ENCODE measurements around the gene NDUFB2.
"Not testable (repeated sequence)": the region's sequence is repeated elsewhere in the genome, so short reads cannot be mapped to it uniquely, and the experiment has no call there.

NDUFB2 gene

DNA sequence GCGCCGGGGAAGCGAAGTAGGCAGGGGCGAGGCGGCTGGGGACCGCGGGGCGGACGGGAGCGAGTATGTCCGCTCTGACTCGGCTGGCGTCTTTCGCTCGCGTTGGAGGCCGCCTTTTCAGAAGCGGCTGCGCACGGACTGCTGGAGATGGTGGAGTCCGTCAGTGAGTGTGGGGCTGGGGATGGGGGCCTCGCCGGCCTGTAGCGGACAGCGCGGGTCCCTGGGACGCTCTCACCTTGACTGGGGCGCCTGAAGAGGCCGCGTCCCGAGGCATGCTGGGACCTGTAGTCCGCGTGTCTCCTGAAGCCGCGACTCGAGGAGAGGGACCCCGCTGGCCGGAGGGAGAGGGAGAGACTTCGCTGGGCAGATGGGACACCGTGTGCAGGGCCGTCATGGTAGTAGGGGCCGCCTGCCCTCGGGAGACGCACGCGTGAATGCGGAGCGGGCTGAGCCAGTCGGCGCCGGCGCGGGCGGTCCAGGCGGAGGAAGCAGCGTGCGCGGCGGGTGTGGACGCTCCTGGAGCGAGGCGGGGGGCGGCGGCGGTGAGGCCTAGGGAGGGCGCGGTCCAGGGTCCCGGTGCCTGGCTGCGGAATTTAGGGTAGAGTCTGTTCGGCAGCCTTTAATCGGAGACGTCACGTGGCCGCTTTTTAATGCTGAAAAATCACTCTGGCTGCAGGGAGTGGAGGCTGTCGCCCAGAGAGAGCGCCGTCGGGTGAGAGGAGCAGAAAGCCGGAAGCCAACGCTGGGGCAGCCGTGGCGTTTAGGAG, at the start of gene NDUFB2:
Gene NDUFB2, plus strand, starts transcription at position 29 of the 767 bp plus-strand sequence. Its CDS starts 37 bp downstream, at position 66.
- DNase-seq, result peak; percentile 57

DNA sequence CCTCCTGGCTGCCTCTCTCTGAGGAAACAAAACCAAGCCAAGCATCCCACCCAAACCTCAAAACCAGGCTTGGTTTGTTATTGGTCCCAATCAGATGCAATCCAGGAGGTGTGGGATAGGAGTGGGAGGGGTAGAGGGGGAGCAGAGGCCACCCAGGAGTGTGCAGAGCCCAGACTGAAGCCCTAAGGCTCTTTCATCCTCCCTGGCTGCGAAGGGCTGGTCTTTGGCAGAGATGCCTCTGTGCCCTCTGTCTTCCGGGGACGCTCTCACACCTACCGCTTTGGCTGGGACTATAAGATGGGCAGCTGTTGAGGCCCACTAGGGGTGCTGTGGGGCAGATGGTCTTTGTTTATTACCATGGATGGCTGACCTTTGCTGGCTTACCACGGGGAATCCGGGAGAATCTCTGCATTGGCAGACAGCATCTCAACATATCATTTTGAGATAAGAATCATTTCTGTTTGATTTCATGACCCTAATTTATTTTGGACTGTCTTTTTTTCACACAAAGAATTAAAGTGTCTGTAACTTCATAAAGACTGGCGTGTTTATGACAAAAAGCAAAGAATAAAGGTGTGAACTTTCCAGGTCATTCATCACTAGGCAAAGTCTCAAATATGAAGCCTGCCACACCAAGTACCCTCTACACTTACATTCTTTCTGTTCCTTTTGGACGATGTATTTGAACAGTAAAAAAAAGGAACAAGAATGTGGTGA, 49.4 kb upstream of the NDUFB2 start:
- peak; percentile 62 for DNase-seq

DNA sequence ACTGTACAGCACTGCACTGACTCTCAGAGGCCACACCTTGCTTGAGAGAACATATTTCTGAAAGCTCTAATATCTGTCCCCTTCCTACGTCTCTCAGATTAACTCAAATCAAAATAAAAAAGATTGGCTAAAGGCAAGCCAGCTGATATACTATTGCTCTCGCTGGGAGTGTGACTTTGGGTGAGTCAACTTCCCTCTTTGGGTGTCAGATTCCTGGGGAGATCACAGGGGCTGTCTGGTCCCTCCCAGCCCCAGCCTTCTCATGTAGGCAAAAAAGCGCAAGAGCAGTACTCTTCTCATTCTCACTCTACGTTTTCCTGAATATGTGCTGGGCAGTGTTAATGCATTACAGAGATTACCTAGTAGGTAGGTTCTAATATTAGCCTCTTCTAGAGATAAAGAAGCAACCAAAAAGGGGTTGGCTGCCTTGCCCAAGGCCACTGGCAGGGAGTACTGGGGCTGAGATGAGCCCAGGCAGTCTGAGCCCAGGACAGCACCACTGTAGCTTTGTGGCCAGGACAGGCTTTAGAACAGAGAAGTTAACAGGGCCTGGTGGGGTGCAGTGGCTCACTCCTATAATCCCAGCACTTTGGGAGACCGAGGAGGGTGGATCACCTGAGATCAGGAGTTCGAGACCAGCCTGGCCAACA, 46.8 kb upstream of the NDUFB2 start:
- DNase-seq, result no peak

GRCh38 chr7:140650367-140650766, 46.1 kb upstream of the NDUFB2 start:
- DNase-seq, result no peak

DNA sequence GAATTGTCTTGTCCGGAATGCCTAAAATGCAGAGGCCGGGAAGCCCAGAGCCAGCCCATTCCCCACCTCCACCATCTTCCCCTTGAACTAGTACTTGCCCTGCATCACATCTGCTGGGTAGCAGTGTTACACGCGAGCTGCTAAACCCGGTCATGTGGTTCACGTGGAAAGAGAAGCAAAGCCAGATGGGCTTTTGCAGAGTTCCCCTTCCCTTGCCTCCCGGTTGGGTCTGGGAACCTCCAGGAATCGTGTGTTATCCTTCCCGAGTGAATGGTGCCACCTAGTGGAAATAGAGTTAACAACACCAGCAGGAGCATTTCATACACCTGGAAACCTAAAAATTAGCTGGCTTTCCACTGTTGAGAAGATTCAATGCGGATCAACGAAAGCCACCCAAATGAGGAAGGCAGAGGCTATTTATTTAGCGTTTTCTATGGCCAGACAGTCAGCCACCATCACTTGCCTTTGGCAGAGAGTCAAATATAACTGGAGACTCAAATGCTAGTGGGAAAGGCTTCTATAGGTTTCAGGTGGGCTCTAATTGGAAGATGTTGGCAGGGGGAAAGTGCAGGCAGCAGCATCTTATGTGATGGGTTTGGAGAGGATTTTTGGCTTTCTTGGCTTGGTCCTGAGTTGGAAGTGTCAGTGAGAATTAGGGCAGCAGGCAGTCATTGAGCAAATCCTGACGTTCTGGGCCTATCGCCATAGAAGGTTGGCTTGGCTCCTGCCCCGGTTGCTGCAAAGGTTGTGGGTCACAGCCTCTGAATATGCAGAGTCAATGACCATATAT, 43.0 kb upstream of the NDUFB2 start:
- peak; percentile 68 for DNase-seq

- DNase-seq, result no peak
Observed at GRCh38 chr7:140654109-140654387, 42.5 kb upstream of the NDUFB2 start.

DNA sequence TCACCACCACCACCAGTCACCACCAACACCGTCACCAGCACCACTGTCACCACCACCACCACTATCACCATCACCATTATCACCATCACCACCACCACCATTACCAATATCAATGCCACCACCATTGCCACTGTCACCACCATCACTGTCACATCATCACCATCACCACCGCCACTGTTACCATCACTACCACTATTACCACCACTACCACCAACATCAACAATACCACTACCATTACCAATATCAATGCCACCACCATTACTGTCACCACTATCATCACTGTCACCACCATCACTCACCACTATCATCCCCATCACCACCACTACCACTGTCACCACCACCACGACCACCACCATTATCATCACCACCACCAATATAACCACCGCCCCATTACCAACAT, 41.8 kb upstream of the NDUFB2 start:
- no peak for DNase-seq

DNA sequence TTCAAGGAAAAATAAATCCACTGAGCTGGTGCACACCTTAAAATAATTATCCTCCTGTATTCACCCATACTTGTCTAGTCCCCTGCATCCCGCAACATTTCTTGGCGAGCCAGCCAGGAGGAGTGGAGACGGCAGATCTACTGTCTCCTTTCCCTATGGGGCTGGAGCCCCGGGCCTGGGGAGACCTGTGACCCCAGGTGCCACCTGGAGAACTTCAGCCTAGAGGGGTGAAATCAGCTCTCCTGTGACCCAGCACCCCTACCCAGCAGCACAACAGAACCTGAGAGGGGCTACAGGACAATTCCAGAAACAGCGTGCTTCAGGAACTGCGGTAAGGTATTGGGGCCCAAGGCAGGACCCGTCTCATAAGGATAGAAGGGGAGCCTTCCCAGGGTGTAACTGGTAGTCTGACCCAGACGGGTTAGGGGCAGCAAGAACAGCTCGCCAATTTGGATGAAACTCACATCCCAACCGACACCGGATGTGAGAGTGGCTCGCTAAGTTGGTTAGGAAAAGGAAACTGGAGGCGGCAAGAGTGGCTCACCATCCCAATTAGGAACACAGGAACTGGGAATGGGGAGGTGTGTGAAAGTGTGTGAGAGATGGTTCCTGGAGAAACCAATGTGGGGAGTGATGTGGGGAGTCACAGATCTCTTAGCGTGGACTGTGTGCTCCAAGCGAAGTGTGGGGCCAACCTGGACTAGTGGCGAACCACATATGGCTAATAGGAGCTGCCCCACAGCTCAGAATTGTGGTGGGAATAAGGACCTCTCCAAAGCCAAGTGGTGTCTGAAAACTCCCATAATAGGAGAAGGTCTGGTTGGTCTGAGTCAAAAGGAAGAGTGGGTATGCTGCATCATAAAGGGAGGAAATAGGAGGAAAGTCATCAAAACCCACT, 40.7 kb upstream of the NDUFB2 start:
- no peak for DNase-seq

- DNase-seq, result no peak
Observed at GRCh38 chr7:140656548-140657515, 39.7 kb upstream of the NDUFB2 start.

DNA sequence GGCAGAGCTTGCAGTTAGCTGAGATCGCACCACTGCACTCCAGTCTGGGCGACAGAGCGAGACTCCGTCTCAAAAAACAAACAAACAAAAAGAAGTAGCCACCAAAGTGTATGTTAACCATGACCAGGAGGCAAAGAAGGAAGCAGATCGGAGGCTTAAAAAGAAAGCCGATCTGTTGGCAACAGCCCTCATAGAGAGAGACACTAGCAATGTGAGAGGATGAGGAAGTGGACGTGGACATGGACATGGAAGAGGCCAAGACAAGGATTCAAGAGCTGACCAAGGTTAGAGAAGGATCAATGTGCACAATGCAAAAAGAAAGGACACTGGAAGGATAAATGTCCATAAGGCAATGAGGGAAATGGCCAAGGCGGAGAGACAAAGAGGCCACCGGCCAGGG, 38.6 kb upstream of the NDUFB2 start:
- no peak for DNase-seq

DNA sequence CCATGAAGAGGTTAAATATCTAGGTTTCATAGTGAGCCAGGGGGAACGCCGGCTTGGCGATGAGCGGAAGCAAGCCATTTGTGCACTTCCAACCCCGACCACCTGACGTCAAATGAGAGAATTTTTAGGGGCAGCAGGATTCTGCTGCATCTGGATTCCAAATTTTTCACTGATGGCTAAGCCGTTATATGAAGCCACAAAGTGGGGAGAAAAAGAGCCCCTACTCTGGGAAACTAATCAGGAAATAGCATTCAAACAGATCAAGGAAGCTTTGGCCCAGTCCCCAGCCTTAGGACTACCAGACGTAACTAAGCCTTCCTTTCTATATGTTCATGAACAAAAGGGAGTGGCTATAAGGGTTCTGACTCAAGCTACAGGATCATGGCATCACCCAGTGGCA, 36.7 kb upstream of the NDUFB2 start:
- no peak for DNase-seq

DNA sequence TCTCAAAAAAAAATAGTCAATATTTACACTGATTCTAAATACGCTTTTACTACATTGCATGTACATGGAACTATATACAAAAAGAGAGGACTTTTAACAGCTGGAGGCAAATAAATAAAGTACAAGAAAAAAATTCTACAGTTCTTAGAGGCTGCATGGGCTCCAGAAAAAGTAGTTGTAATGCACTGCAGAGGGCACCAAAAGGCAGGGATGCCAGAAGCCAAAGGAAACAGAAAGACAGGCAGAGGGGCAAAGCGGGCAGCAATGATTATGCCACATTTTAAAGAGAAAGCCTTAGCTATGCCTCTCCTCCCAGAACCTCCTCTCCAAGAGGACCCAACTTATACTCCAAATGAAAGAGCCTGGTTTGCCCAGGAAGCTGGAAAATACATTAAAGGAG, 35.4 kb upstream of the NDUFB2 start:
- no peak for DNase-seq

DNA sequence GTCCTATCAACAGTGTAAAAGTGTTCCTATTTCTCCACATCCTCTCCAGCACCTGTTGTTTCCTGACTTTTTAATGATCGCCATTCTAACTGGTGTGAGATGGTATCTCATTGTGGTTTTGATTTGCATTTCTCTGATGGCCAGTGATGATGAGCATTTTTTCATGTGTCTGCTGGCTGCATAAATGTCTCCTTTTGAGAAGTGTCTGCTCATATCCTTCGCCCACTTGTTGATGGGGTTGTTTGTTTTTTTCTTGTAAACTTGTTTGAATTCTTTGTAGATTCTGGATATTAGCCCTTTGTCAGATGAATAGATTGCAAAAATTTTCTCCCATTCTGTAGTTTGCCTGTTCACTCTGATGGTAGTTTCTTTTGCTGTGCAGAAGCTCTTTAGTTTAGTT, 33.6 kb upstream of the NDUFB2 start:
- not testable (repeated sequence) for DNase-seq

- DNase-seq, result no peak
Observed at GRCh38 chr7:140667476-140667875, 29.0 kb upstream of the NDUFB2 start.

GRCh38 chr7:140668641-140669040, 27.9 kb upstream of the NDUFB2 start:
- no peak for DNase-seq

- DNase-seq, result no peak
Observed at GRCh38 chr7:140669352-140669751, 27.2 kb upstream of the NDUFB2 start.

GRCh38 chr7:140669862-140670261, 26.6 kb upstream of the NDUFB2 start:
- DNase-seq, result not testable (repeated sequence)

DNA sequence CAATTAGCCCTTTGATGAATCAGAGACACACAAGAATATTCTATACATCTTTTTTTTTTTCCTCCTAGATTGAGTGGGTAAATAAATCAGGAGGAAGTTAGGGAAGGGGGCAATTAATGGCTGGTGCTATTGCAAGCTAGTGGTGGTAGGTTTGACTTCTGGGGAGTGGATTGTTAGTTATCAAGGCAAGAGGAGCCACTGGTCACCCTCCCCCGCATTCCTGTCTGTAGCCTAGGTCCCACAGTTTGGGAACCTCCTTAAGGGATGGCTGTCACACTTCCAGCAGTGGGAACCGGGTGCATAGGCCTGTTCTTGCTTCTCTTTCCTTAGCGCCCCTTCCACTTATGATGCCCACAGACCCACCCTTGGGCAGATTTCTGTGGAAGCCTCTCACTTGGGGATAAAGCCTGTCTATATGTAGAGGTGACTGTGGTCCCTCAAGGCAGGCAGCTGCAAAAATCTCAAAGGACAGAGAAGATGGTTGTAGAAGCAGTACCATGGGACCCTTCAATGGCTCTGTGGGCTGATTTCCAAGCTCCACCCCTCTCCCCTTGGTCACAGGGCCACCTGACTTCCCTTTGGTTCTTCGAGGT, 26.1 kb upstream of the NDUFB2 start:
- DNase-seq, result no peak

DNA sequence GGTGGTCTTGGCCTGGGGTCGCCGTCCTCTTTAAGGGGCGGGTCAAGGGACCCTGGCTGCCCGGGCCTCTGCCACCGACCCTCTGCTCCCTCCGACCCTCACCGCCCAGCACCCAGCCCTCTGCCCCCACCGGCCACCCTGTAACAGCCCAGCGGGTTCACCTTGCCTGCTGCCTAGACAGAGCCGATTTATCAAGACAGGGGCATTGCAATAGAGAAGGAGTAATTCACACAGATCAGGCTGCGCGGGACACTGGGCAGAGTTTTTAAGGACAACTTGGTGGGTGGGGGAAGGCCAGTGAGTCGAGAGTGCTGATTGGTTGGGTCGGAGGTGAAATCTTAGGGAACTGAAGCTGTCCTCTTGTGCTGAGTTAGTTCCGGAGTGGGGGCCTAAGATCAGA, 24.5 kb upstream of the NDUFB2 start:
- no peak for DNase-seq

GRCh38 chr7:140672382-140673062, 24.0 kb upstream of the NDUFB2 start, which contains the start of gene ADCK2:
TSS of gene ADCK2 (plus strand) at chr7:140672945. CDS start at chr7:140673331, 386 bp downstream.
- no peak for DNase-seq

Data from SHP77 treated with DMSO at 0.1 percent for 48 hours (cell line).